GM12873 (cell line): ENCODE measurements around the gene SDC1.

Experiments
- TF ChIP-seq, protein P1 (sequence below): IDR thresholded peaks from 2 replicates; pipeline ENCODE4 v1.5.1; 2012; ENCODE audit warnings: low read depth, mild to moderate bottlenecking, moderate library complexity, low read length, control low read depth; ENCODE audit not compliant: insufficient read depth; ENCODE audit errors: missing control alignments

The SDC1 gene

DNA sequence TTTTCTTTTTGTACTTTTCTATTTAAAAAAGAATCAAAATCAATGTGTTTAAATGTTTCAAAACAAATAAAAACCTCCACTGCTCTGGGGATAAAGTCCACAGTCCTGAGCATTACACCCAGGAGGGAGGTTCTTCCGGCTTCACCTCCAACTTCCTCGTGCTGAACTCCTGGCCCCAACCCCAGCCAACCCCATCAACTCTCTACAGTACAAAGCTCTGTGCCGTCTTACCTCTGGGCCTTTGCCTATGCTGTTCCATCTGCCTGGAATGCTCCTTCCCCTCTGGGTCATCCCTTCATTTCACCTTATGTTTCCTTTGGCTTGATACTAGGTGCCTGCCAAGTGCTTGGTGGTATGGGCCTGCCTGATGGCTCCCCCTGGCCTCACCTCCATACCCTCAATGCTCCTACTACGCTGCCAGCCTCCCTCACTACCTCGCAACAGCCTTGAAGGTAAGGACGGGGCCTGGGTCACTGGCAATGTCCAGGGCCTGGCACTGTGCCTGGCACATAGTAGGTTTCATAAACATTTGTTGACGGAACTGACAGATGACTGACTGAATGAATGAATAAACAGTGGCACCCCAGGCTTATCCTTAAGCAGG, 28.8 kb downstream of the SDC1 start:
- TF ChIP-seq, protein P1, sequence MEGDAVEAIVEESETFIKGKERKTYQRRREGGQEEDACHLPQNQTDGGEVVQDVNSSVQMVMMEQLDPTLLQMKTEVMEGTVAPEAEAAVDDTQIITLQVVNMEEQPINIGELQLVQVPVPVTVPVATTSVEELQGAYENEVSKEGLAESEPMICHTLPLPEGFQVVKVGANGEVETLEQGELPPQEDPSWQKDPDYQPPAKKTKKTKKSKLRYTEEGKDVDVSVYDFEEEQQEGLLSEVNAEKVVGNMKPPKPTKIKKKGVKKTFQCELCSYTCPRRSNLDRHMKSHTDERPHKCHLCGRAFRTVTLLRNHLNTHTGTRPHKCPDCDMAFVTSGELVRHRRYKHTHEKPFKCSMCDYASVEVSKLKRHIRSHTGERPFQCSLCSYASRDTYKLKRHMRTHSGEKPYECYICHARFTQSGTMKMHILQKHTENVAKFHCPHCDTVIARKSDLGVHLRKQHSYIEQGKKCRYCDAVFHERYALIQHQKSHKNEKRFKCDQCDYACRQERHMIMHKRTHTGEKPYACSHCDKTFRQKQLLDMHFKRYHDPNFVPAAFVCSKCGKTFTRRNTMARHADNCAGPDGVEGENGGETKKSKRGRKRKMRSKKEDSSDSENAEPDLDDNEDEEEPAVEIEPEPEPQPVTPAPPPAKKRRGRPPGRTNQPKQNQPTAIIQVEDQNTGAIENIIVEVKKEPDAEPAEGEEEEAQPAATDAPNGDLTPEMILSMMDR, result no peak

DNA sequence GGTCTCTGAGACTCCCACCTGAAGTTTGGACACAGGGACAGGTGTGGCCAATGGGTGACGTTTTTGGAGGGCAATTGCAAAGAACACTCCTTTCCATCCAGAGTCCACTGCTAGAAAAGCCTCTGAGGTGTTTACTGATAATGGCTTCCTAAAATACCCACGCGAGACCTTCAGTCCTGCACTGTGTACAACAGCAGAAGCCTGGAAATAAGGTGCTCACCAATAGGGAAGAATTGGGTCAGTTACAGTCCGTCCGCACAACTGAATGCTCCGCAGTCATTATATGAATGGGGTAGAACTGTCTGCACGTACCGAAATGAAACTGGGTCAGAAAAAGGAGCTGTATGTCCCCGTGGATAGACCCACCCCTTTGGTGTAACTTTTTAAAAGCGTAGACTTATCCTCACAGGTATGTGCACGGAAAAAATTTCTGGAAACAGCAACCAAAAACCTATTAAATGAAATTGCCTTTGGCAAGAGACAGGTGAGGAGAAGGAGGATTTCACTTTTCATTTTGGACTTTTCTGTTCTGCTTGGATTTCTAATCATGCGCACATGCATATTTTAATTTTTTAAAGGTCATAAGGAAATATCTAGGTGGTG, 29.4 kb downstream of the SDC1 start:
- TF ChIP-seq, protein P1, result no peak

DNA sequence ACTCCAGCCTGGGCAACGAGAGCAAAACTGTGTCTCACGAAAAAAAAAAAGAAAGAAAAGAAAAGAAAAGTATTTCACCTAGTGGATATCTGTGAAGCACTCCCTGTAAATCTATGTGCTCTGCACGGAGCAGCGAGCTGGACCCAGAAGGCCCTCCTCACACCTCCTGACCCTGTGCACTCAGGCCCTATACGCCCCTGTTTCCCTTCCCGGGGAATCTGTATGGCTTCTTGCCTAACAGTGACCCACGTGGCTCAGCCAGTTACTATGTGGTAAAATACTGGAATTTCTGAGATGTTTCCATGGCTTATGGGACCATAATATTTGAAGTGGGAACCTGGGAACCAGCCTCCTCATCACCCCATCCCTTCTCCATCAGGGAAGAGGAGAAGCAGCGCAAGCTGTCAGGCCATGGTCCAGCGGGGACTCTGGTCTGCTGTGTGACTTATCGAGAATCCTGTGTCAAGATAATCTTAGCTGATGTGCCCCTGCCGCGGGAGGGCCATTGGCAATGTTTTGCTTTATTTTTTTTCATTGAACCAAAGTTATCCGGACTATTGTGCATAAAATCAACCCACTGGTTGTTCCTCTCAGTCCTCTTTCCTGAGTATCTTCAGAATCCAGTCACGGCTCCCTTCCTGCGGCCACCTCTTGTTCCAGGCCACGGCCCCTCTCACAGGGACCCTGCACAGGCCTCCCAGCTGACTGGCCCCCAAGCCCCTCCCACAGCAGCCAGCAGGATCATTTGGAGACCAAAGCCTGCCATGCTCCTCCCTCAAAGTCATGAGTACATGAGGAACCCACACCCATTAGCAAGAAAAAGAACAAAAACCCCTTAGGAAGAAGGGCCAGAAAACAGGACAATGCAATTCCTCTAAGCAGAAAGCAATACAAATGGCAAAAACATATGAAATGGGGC, 30.6 kb downstream of the SDC1 start:
- TF ChIP-seq, protein P1, result no peak

DNA sequence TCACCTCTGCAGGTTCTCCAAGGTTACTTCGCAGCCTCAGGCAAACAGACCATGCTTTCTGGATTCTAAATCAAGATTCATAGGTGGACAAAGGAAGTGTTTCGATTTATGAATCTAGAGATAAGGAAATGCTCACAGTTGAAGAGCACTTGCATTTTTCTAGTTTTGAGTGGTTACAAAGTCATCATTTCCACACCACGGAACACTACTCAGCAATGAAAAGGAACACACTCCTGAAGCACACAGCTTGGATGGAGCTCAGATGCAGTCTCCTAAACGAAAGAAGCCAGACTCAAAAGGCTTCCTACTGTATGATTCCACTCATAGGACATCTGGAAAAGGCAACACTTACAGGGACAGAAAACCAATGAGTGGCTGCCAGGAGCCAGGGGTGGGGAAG, 31.7 kb downstream of the SDC1 start:
- TF ChIP-seq, protein P1, result no peak

DNA sequence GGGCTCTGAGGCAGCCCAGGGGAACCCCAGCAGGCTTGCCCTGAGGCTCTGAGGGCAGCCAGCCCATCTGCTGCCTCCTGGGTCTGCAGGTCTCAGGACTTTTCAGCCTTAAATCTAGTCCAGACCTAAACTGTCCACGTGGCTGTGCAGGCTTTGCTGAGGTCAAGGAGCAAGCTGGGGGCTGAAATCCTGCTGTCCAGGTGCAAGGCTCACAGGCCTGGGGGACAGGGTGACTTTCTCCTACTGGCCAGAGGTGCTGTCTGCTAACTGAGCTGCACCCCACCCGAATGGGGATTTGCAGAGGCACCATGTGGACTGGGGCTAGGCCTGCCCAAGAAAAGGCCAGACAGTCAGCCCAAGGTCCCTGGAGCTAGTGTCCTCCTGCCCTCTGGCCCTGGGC, 32.1 kb downstream of the SDC1 start:
- TF ChIP-seq, protein P1, result no peak

DNA sequence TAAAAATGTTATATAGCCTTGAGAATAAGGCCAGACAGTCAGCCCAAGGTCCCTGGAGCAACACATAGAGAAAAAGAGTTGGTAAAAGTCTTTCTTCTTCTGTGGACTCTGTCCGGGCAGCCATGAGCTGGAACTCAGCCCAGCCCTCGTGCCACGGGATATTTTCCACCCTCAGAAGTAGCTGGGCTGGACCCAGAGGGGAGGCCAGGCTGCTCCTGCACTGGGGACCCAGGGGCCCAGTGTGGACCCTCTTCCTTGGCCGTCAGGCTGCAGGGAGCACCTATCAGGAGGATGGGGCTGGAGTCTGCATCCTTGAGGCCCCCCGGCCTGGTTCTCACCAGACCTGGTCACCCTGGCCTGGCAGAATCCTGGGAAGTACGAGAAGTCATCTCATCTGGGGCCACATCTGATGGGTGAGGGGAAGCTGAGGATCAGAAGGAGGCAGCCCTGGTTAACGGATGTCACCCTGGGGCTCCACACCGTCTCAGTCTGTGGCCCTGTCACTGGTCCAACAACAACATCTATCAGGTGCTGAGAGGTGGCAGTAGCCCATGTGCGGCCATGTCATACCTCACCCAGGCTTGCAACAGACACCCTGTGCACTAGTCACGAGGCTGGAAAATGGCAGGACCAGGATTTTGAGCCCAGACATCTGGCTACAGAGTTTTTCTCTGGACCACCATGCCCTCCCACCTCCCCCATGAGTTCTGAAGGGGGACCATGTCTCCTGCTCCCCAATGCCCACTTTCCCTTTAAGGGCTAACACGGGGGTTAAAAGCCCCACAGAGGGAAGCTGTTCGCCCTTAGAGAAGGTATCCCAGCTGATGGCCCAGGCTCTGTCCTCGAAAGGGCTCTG, 33.0 kb downstream of the SDC1 start:
- TF ChIP-seq, protein P1, result no peak
